HG03571 (cell line): ENCODE measurements around the gene LSM3.
A peak's percentile ranks its signal among the peaks of the same experiment; 100 is the strongest.

Experiments used
- ATAC-seq: cut with Tn5 transposase; IDR thresholded peaks from one replicate; pipeline ENCODE4 v1.9.1; 2021; ENCODE audit not compliant: unreplicated experiment

The LSM3 gene

DNA sequence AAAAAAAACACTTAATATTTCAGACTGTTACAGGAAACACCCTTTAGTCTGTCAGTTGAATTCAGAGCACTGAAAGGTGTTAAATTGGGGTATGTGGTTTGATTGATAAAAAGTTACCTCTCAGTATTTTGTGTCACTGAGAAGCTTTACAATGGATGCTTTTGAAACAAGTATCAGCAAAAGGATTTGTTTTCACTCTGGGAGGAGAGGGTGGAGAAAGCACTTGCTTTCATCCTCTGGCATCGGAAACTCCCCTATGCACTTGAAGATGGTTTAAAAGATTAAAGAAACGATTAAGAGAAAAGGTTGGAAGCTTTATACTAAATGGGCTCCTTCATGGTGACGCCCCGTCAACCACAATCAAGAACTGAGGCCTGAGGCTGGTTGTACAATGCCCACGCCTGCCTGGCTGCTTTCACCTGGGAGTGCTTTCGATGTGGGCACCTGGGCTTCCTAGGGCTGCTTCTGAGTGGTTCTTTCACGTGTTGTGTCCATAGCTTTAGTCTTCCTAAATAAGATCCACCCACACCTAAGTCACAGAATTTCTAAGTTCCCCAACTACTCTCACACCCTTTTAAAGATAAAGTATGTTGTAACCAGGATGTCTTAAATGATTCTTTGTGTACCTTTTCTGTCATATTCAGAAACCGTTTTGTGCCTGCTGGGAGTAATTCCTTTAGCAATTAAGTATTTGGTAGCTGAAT is 35.9 kb upstream of the LSM3 start:
- ATAC-seq = no peak

DNA sequence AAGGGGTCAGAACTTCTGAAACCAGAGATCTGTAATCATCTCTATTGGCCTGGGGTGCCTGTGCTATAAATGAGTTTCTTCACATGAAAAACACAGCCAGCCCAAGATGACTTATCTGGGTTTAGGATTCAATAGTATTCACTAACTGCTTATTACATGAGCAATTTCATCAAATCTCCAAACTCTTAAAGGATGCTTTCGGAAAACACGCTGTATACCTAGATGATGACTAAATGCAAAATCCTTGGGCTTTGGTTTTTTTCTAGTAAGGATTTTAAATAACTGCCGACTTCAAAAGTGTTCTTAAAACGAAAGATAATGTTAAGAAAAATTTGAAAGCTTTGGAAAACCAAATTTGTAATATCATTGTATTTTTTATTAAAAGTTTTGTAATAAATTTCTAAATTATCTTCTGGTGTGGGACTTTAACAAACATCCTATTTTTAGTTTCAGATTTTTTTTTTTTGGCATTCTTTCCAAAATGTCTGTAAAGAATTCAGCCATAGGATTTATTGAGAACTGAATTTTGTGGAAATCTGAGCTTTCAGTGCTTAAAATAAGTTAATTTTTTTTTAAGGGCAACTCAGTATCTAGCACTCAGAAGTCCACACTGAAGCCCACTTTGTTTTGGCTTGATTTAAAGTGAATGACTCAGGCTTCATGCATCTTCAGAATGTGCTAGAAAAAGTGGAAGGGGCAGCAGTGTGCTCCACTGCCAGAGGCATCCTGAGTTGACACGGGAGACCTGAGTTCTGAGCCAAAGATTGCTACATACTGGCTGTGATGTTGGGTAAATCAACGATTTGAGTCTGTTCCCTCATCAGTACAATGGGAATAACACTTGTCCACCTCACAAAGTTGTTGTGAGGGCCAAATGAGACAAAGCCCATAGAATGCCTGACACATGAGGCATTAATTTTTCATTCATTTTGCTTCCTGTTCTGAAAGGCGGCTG is 35.1 kb upstream of the LSM3 start:
- no peak for ATAC-seq

GRCh38 chr3:14144423-14145075 is 34.1 kb upstream of the LSM3 start:
- peak; percentile 92 for ATAC-seq

GRCh38 chr3:14145236-14145635 is 33.4 kb upstream of the LSM3 start:
- ATAC-seq = no peak

- no peak for ATAC-seq
Measured at GRCh38 chr3:14145670-14146380, 32.8 kb upstream of the LSM3 start.

GRCh38 chr3:14146381-14147065 is 32.1 kb upstream of the LSM3 start:
- no peak for ATAC-seq

DNA sequence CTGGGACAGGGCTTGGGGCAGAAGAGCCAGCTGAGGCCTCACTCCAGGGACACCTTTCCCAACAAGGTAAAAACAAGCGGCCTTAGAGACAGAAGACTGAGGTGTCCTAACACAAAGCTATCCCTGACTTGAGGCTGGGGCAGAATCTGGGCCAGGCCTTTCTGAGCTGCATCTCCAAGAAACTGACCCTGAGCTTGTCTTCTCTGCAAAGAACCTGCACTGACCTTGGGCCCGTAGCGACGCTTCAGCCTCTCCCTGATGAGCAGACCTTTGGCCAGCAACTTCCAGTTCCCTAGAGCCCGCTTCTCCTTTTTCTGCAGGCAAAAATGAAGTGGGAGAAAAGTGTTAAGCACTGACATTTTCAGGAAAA is 31.6 kb upstream of the LSM3 start:
- no peak for ATAC-seq

DNA sequence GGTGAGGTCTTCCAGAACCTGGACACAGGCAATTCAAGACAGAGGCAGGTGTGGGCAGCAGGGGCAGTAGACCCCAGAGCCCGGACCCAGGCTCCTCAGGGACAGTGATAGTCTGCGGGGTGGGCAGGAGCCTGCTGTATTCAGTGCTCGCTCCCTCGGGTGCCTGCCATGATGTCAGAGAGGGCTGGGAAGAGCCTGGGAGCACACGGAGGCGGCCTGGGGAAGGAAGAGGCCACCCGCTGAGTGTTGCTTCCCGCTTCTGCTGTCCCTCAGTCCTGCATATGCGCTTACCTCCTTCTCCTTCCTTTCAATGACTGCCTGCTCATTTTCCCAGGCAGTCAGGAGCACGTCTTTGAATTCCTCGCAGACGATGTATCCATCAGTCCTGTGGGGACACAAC is 31.0 kb upstream of the LSM3 start:
- no peak for ATAC-seq

DNA sequence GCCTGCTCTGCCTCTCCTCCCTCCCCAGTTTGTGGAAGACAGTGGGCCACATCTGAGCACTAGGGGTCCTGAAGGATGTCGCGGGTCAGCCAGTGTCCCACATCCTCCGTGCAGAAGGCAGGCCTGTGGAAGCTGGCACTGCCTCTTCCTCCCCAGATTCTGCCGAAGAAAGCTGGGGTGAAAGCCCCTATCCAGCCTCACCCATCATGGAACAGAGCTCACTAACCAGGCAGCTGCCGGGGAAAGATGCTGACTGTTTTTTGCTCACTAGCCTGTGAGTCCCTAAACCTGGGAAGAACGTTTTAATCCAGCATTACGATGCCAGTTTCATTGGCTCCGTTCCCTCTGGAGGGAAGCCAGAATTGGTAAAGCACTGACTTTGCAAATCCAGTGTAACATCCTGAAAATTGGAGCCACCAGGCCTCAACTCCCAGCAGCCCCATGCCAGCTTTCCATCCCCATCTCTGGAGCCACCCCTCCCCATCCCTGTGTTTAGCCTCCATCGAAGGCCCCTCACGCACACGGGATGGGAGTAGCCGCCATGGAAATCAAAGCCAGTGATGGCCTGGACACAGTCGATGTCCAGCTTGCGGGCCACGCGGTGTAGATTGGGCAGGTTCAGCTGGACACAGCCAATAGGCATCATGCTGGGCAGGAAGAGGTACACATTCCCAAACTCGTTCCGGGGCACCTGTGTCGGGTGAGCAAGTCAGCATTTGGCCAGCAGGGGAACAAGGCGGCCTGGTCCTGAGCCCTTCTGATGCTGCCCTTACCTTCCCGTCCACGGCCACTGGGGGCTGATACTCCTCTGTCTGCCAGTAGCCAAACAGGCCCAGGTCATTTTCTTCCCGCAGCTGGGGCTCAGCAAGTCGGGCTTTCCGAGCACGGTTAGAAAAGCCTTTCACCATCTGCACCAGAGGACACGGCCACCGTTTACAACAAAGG is 30.3 kb upstream of the LSM3 start:
- ATAC-seq = no peak

GRCh38 chr3:14150078-14150477 is 28.5 kb upstream of the LSM3 start:
- ATAC-seq = no peak

- no peak for ATAC-seq
Measured at GRCh38 chr3:14150491-14151230, 28.0 kb upstream of the LSM3 start.

DNA sequence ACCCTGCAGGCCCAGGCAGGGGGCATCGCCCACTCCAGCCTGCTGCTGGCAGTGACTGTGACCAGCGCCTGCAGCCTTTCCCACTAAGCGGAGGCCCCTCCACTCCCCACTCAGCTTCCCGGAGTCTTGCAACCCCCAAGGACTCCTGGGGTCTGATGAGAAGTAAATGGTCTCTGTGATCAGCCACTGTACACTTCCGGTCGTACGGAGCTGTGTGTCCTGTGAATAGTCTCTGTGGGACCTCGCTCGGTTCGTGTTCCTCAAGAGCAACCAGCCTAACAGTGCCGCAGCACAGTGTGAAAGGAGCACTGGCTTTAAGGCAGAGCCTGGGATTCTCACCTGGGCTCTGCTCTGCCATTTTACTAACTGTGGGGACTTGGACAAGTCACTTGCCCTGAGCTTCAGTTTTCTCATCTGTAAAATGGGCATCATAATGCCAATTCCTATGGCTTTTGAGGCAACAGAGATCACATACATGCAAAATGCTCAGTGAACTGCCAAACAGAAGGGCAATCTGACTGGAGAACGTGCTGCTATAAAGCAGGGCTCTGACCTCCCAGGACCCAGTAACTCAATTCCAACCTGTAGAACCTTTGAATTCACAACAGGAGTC is 27.0 kb upstream of the LSM3 start:
- ATAC-seq = no peak

DNA sequence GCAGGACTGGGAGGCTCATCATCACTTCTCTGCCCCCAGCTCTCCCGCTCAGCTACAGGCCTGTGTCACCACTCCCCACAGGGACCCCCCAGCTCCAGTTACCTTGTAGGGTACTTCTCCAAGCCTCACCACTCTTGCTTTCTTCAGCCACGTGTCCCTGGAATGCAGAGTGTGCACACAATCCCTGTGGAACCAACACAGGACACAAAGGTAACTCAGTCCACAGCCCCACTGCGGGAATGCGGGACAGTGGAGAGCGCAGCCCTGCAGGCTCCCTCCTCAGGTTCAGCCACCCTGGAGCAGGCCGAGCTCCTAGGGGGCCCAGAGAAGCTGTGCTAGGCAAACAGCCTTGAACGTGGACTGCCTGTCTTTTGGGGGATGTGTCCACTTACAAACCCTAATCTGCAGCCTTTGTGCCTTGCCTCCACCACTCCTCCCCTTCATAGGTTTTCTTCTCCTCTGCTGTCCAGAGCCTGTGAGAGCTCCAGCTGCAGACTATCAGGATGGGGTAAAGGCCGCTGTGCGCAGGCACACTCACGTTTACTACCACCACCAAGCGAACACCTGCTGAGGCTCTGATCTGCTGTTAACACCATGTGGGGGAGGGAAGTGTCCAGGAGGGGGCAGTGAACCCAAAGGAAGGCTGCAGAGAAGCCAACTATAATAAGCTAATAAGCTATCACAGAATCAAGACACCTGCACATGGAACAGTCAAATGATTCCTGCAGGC is 26.2 kb upstream of the LSM3 start:
- no peak for ATAC-seq

GRCh38 chr3:14152963-14153355 is 25.7 kb upstream of the LSM3 start:
- ATAC-seq = no peak

- ATAC-seq = no peak
Measured at GRCh38 chr3:14153663-14154062, 25.0 kb upstream of the LSM3 start.

GRCh38 chr3:14154276-14154675 is 24.3 kb upstream of the LSM3 start:
- no peak for ATAC-seq

DNA sequence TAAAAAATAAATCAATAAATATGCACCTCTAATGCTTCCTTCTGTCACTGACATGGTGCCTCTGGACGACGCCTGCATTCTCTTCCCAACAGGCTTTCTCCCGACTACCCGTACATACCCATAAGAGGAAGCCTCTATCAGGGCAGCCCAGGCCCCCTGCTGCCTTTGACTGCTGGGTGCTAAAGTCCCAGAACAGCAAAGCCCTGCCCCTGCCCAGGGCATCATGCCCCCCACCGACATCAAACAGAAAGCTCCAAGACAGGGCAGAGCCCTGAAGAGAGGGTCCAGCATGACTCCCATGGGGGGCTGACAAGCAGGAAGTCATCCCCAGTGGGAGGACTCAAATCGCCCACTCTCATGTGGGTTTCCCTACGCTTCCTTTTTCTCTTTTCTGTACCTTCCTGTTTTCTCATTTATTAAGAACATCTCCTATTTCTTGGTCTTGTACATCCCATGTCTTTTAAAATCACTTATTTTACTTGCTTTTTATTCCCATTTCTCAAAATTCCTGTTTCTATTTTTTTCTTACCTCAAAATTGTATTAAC is 23.6 kb upstream of the LSM3 start:
- no peak for ATAC-seq
